NK-92 treated with Interleukin-12 subunit alpha and Interleukin-12 subunit beta, amount 100 ng/mL, for 24 hours (cell line): Measurements from ENCODE around the gene CXCL14.

Source experiments
- DNase-seq: peaks from one replicate; lab custom pipeline; 2025; lab: John Stamatoyannopoulos, UW

Gene CXCL14, protein sequence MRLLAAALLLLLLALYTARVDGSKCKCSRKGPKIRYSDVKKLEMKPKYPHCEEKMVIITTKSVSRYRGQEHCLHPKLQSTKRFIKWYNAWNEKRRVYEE

DNA sequence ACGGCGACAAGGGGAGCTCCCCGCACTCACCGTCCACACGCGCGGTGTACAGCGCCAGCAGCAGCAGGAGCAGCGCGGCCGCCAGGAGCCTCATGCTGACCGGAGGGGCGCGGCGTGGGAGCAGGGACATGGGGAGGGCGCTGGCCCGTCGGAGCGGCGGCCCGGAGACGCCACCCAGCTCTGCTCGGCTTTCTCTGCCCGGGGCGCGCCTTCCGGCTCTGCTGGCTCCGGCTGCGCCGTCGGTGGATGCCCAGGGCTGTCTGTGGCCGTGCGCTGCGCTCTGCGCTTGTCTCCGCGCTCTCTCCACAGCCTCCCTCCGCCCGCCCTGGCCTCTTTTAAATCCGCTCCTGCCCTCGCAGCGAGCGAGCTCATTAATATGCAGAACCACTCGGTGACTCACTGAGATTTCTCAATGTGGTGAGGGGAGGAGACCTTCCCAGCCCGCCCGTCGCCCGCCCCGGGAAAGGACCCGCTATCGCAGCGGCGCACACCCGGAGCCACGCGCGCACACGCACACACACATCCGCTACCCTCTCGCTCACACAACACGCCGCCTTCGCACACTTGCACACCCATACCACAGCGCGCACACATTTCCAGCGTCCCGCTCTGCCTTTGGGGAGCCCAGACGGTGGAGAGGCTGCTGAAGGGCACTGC is at the start of gene CXCL14:
CXCL14 (minus strand) TSS at position 307 of the 657 bp plus-strand sequence; CDS start at position 94, 213 bp downstream.
- DNase-seq: no peak

DNA sequence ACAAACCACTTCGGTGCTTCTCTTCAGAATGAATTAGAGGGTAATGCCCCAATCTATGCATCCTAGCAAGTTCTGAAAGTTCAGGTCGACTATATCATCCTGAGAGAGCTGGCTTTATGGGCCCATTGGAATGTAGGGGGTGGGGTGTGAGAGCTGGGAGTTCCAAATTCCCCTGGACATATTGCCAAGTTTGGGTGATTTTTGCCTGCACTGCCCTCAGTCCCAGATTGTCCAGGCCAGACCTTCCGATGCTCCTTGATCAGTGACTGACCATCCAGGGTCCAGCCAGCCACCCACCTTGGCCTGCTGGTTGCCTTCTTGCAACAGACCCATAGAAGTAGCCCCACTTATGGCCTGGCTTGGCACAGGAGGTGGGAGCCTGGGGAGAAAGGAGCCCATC is 47.8 kb upstream of the CXCL14 start:
- DNase-seq: no peak

DNA sequence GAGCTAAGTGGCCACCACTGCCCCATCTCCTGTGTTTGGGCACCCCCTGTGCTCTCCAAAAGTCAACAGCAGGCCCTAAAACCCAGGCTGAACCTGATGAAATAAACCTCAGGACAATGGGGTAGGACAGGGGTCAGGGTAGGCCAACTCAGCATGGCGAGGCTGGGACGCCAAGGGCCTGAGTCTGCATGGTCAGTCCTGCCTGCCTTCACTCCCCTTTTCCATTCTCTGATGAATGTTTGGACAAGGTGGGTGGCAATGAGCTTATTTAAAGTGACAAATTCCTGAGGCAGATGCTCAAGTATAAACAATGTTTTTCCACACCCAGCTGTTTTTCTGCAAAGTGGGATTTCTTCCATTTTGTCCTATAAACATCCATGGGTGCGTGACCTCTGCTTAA is 47.2 kb upstream of the CXCL14 start:
- no peak for DNase-seq

DNA sequence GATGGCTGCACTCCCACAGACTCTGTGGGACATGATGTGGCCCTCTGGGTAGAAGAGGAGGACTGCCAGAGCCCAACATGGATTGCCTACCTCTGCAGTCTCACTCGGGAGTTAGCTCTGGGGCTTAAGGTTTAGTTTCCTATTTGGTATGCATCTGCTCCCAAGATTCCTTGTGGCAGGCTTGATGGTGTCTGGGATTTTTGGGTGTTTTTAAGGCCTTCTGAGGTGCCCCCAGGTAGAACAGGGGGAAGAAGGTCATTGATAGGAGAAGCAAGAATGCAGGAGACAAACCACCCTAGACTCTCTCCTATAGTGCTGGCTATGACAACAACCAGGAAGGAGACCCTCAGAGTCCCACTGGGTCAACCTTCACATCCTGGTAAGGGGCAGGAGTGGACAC is 46.7 kb upstream of the CXCL14 start:
- DNase-seq: no peak

DNA sequence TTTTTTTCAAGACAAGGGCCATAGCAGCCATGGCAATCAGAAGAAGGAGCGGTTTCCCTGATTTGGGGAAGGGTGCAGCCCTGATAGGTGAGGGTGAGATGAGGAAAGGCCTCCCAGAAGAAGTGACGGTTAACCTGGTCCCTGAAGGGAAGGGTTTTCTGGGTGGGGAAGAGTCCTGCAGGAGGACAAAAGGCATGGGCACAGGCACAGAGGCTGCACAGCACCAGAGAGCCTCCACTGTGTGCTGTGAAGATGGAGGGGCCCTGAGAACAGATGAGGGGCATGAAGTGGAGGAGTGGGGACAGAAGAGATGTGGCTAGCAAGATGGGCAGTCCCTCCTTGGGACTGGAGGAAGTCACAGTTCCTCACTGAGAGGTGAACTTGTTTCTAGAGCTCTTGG is 46.3 kb upstream of the CXCL14 start:
- no peak for DNase-seq

DNA sequence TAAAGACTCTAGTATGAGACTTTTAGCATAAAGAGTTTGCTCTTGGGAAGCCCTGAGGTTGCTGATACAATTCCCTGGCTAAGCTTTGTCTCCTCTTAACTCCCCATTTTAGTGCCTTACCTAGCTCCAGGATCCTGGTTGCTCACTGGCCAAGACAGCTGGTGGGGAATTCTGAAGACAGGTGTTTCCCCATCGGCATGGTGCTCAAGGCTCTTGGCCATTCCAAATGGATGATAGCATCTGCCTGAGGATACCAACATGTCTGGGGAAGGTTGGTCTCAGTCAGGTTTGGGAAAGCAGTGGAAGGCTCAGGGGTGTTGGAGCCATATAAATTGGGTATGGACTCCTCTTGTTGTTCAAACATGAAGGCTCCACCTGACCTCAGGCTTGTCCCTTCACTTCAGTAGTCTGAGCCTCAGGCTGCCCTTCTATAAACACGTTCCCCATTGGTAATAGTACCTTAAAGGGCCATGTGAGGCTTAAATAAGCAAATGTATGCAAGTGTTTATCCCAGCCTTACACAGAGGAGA is 44.5 kb upstream of the CXCL14 start:
- DNase-seq: no peak

DNA sequence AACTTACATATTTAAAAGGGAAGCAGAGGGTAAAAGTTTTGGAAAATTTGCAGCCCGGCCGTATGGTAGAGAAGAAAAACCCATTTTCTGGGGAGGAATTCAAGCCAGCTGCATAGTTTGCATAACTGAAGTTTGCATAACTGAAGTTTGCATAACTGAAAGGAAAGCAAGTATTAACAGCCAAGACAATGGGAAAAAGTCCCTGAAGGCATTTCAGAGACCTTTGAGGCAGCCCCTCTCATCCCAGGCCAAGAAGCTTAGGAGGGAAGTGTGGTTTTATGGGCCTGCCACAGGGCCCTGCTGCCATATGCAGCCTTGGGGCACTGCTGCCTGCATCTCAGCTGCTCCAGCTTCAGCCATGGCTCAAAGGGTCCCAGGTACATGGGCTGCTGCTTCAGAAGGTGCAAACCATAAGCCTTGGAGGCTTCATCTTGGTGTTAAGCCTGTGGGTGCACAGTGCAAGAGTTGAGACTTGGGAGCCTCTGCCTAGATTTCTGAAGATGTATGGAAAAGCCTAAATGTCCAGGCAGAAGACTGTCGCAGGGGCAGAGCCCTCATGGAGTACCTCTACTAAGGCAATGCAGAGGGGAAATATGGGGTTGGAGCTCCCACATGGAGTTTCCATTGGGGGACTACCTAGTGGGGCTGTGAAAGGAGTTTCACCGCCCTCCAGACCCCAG is 36.9 kb upstream of the CXCL14 start:
- no peak for DNase-seq

DNA sequence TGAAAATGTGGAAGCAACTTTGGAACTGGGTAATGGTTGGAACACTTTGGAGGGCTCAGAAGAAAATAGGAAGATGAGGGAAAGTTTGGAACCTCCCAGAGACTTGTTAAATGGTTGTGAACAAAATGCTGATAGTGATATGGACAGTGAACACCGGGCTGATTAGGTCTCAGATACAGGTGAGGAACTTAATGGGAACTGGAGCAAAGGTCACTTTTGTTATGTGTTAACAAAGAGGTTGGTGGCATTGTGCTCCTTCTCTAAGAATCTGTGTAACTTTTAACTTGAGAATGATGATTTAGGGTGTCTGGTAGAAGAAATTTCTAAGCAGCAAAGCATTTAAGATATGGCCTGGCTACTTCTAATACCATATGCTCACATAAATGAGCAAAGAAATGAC is 36.4 kb upstream of the CXCL14 start:
- no peak for DNase-seq

DNA sequence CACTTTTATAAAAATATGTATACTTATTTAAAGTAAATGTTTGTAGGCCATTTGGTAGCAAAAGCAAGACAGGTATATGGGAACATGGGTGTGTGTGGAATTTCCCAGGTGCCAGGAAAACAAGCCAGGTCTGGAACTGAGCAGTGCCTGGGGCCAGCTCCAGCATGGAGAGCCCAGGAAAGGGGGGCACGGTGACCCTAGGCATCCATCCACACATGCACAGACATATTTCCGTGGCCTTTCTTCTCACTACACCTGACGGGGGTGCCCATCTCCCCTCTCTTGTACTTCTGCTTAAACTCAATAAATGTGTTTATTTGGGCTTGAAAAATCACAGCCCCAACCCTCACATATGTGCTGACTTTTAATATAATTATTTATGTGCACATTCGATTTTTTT is 31.2 kb upstream of the CXCL14 start:
- no peak for DNase-seq

DNA sequence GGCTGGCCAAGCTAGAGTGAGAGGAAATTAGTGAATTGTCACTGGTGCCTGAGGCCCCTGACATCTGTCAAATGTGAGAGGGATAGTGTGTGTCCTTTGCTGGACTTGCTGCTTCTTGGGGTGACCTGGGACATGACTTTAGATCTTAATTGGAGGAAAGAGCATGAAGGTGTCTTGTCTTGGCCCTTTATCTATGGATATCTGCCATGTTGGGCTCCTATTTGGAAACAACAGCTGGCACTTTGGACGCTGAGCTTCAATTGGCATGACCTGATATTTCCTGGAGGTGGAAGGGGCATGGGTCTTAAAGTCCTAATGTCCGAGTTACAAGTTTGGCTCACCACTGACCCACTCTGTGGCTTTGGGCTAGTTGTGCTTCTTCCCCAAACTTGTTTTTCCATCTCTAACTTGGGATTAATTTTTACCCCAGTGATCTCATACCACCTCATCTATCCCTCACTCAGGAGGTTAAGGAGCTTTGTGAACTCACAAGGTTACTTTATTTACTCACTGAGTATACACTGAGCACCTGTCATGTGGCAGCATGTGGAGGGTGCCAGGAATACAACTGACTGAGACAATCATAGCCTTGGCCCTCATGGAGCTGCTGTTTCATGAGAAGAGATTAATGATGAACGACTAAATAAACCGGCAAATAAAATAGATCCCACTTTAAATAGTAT is 30.1 kb upstream of the CXCL14 start:
- no peak for DNase-seq

DNA sequence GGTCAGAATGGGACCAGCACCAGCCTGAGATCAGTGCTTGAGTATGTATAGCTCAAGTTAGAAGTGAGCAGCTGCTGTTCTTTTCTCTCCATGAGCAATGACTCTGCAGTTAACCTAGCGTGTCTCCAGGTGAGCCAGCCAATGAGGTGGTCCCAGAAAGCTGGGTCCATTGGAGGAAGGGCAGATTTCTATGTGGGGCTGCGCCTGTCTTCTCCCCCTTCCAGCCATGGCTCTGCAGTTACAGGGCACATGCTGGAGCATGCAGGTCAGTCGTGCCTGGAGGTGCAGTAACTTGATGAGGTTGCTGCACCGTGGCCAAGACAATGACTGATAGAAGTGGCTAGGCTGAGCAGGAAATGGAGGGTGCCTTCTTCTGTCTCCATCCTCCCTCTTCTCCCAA is 29.6 kb upstream of the CXCL14 start:
- DNase-seq: no peak

DNA sequence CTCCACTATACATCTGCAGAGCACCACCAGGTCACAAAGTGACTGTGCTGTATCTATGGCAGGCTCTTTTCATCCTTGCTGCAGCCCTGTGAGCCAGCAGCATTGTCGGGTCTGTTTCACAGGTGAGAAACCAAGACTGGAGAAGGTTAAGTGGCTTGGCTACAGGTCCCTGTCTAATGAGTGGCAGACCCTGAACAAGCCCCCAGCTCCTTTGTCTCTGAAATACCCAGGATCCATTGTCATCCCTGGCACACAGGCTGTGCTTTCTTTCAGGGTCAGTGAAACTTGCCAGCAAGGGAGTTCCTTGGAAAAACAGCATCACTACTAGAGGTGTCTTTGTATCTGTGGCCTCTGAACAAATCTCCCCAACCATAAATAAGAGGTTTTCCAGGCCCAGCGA is 27.6 kb upstream of the CXCL14 start:
- no peak for DNase-seq

DNA sequence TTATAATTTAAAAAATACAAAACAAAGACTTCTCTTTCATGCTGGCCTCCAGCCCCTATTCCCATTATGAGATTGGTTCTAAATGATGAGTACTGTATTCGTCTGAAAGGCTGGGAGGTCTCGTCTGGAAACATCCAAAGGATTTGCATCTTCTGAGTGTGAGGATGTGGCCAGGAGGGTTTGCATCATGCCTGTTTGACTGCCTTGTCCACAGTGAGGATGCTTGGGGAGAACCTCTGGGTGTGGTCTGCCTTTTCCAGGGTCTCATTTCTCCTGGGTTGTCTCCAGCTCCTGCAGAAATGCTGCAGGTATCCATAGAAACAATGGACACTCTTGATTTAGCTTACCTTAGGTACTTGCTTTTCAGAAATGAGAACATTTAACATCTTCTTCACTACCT is 26.4 kb upstream of the CXCL14 start:
- no peak for DNase-seq

DNA sequence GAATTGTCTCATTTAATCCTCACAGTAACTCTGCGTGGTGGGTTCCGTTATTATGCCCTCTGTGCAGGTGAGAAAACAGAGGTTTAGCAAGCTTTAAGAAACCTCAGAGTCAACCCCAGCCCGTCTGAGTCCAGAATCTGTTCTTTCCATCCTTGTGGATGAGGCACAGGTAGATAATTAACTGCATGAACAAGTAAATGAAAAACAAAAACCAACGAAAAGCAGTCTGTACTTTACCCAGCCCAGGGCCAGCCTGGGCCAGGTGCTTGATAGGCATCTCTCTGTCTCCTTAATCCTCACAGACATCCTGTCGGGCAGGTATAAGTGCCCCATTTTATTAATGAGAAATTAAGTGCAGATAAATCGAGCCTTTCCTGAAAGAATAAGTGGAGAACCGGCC is 25.3 kb upstream of the CXCL14 start:
- DNase-seq: no peak

DNA sequence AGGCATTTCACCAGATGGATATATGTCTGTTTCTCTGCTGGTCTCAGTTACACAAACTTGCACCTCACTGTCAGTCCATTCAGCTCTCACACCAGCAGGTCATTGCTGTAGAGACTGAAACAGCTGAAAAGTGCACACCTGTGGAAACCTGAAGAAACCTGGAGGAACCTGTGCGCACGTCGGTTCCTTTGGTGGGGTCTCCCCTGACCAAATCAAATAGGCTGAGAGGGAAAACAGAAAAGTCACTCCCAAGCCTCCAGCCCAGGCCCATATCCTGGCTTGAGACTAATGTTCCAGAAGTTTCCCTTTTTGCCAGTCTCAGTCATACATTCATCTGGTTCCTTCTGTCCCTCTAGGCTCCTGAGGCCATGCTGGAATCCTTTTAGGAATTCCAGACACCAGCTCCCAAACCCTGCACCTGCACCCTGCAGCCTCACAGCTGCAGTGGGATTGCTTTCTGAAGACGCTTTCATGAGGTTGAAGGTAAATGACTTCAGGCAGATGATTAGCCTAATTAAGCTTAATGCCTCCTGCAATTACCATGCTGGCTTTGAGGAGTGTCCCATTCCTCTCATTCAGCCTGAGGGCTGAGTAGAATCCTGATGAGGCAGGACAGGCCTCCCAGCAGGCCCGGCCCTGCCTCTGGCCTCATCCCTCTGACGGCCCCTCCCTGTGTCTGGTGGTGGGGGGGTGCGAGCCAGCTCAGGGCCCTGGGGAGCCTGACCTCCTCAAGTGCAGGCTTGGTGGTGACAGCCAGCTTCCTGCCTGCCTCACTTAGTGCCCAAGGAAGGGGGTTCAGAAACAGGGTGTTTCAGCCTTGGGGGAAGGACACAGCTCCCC is 24.3 kb upstream of the CXCL14 start:
- DNase-seq: no peak

DNA sequence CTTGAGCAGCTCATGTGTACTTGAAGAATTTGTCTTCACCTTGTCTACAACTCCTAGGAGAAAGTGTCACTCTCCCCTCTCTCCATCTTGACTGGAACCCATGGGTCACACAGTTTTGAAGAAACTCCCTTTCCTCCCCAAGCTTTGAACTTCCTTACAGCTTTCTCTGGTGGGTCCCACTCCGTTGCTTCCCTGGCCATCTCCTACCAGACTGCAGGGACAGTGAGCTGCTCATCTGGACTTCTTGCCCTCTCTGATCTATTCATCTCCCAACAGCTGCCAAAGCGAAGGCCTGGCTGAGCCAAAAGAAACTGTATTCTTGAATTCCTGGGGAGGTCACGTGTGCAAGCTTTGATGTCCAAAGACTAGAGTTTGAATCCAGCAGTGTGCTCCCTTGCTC is 22.7 kb upstream of the CXCL14 start:
- no peak for DNase-seq

DNA sequence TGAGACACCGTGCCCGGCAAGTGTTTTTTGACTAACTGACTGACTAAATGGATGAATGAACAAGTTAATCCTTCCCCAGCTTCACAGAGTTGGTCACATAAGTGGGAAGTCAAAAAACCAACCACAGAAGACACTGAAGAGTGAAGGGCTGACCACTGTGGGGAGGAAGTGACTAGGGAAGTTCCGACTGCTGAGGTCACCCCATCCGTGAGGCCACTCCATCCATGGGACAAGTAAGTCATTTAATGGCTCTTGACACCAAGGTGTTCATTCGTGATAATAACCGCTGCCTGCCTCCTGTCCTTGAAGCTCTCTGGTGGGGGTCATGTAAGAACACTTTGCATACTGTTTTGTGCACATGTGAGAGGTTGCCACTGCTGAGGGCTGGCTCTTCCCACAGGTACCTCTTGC is 22.2 kb upstream of the CXCL14 start:
- no peak for DNase-seq

DNA sequence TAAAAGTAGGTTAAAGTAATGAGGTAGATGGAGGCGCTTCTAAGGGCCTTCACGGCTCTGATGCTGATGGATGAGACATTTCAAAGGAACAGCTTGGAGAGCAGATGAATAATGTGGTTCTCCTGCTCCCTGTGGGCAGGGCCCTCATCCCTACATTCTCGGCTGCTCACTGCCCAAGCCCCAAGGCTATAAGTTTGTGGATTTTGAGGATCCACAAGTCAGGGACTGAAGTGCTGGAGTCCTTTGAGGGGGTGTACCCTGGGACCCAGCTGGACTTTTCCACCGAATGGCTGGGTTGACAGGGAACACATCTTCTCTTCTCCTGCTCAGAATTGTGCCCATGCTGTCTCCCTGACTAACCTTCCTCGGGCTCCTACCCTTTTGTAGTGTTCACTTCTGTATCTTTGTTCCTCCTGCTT is 21.4 kb upstream of the CXCL14 start:
- no peak for DNase-seq

DNA sequence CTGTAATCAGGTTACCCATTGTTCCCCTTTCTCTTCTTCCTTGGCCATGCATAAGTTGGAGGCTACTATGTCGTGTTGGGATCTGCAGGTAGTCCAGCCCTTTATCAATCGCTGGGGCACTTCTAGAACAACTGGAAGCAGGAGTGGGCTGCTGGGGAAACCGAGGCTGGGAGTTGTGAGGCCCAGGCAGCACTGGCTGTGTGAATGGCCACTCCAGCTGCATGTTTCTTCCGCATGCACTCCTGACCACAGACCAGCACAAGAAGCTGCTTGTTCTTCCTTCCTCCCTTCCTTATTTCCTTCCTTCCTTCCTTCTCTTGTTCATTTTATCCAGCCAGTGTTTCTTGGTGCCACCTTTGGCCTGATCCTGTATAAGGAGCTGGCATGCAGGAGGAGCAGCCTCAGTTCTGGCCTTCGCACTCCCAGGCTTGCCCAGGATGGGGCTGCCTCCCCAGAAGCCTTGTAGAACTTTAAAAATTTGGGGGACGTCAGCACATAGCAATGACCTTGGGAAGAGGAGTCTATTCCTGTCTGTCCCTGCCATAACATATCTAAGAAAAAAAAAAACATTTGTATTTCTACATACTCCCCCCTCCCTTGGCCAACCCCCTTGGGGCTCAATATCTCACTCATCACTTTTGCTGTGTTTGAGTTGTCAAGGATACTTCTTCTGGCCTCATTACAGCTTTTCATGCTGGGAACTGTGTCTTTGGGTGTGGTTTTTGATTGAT is 20.8 kb upstream of the CXCL14 start:
- no peak for DNase-seq

DNA sequence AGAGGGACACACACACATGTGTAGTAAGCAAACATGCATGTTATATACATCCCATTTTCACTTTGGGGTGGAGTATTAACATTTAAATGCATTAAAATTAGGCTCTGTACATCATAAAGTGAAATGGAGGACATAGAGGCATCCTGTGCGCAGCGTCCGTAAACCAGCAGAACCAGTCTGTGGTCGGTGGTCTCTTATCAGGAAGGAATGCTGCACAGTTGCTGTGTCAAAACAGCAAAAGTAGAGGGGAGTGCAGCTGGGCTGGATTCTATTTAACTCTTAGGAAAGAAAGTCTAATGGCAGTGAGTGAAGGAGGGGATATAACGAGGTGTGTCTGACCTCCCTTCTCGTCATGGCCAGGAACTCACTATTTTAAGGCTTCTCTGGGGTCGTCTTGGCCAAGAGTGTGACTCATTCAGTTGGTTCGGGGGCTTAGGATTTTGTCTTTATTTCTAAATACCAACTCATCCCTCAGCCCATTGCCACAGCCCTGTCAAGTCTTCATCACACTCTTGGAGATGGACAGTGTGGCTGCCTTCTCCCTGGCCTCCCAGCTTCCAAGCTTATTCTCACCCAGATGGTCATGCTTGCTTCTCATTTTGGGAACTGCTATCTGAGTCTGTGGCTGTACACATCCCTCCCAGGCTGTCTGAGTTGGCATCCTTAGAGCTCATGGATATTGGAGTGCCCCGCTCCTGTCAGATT is 20.1 kb upstream of the CXCL14 start:
- DNase-seq: no peak

DNA sequence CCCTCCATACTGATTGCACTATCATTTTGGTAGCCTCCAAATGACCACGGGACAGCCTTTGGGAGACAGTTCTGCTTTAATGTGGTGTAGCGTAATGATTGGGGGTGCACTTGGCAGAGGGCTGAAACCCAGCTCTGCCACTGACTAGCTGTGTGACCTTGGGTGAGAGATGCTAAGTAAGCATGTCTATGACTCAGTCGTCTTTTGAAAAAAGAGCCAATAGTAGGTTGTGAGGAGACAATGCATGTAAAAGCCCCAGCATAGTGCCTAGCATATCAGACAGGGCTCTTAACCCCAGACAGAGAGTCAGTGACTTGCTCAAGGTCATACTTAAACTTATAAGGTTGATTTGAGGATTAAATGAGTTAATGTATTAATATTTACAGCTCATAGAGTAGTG is 18.0 kb upstream of the CXCL14 start:
- DNase-seq: no peak
